Measurements from ENCODE around the gene STKLD1.
A peak's percentile ranks its signal among the peaks of the same experiment; 100 is the strongest.

DNA sequence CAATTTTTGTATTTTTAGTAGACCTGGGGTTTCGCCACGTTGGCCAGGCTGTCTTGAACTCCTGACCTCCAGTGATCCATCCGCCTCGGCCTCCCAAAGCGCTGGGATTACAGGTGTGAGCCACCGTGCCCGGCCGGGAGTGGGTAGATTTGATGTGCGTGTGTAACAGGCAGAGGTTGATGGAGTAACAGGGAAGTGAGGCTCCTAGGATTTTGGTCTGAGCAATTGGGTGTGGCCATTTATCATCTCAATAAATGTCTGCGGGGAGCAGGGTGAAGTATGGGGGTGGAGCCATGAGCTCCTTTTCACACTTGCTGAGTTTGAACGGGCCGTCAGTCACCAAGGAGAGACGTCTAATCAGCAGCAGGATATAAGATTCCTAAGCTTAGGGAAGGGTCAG, 42.8 kb downstream of the STKLD1 start:
- TF ChIP-seq, protein P1, sequence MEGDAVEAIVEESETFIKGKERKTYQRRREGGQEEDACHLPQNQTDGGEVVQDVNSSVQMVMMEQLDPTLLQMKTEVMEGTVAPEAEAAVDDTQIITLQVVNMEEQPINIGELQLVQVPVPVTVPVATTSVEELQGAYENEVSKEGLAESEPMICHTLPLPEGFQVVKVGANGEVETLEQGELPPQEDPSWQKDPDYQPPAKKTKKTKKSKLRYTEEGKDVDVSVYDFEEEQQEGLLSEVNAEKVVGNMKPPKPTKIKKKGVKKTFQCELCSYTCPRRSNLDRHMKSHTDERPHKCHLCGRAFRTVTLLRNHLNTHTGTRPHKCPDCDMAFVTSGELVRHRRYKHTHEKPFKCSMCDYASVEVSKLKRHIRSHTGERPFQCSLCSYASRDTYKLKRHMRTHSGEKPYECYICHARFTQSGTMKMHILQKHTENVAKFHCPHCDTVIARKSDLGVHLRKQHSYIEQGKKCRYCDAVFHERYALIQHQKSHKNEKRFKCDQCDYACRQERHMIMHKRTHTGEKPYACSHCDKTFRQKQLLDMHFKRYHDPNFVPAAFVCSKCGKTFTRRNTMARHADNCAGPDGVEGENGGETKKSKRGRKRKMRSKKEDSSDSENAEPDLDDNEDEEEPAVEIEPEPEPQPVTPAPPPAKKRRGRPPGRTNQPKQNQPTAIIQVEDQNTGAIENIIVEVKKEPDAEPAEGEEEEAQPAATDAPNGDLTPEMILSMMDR (IDR thresholded peaks at IDR 0.05): no peak
- peak in 1 of 2 donors; percentile 10 for TF ChIP-seq POLR2A (IDR thresholded peaks at IDR 0.05)
